Testis (tissue), 3 donors: ENCODE measurements around the gene EP400. TPM values are rescaled to one million over a fixed set of nuclear protein-coding genes. Genes with fewer than 3 reads are reported as not detected.
"Not testable (repeated sequence)": the region's sequence is repeated elsewhere in the genome, so short reads cannot be mapped to it uniquely, and the experiment has no call there.

Source experiments
- DNase-seq: peaks from one replicate; pipeline ENCODE4 v3.0.0-alpha.2; 2019
- H3K27ac ChIP-seq, 2 donors: fragments of 200-600 bp; sonication (generic); one replicate each; pipeline ENCODE4 v1.5.1; 2019
- H3K27me3 ChIP-seq: fragments of 200-600 bp; sonication (generic); one replicate; pipeline ENCODE4 v1.5.1; 2019
- H3K36me3 ChIP-seq: fragments of 200-600 bp; sonication (generic); one replicate; pipeline ENCODE4 v1.5.1; 2017; ENCODE audit warnings: low read depth; ENCODE audit errors: missing control alignments
- H3K4me1 ChIP-seq: fragments of 200-600 bp; sonication (generic); one replicate; pipeline ENCODE4 v1.5.1; 2019
- H3K4me3 ChIP-seq, 2 donors: fragments of 200-600 bp; sonication (generic); one replicate each; pipeline ENCODE4 v1.5.1; 2017 to 2019
- H3K9me3 ChIP-seq: fragments of 200-600 bp; sonication (generic); one replicate; pipeline ENCODE4 v1.5.1; 2017
- POLR2A ChIP-seq: fragments of 450-650 bp; IDR thresholded peaks from one replicate; pipeline ENCODE4 v1.6.1; 2017; ENCODE audit warnings: antibody characterized with exemption, mild to moderate bottlenecking, moderate library complexity
- WGBS, 2 donors: methylation state at CpG; one replicate each; pipeline ENCODE4 v1.1.5; 2018; 5-methylcytosine and 5-hydroxymethylcytosine counted together
- intact Hi-C: fragments of 100-400 bp; cut with DNase I; formaldehyde crosslinking; loops from one replicate; pipeline ENCODE4 v1.15.1; 2023; ENCODE audit warnings: low total_unique reads
- polyA plus RNA-seq: library from polyadenylated mRNA; stranded (reverse); fragments of 350-450 nt; fragmentation: Illumina TruSeq; extraction: RNeasy Lipid Tissue Mini Kit (QIAGEN cat#74804); gene quantifications from one replicate; pipeline ENCODE4 v1.2.3, GENCODE V29; 2014; ENCODE audit warnings: low read depth, low replicate concordance; ENCODE audit not compliant: insufficient read depth
- total RNA-seq, 2 donors: library from RNA; depleted of rRNA; stranded (reverse); fragments of >200 nt; gene quantifications; one replicate each; pipeline ENCODE4 v1.2.3, GENCODE V29; 2016
- TF ChIP-seq, protein P1 (sequence below), 3 experiments: fragments of 450-650 bp in 2 of 3; fragments of 200-600 bp in 1 of 3; sonication (generic) in 1 of 3; IDR thresholded peaks; one replicate each; pipeline ENCODE4 v1.5.1; 2016 to 2019; ENCODE audit warnings: antibody characterized with exemption in 3 of 3, mild to moderate bottlenecking in 2 of 3, moderate library complexity in 1 of 3

EP400 gene
- total and polyA plus RNA-seq, 3 donors from 2014 or later: 44.2 to 83.0 (median 69.4) TPM

DNA sequence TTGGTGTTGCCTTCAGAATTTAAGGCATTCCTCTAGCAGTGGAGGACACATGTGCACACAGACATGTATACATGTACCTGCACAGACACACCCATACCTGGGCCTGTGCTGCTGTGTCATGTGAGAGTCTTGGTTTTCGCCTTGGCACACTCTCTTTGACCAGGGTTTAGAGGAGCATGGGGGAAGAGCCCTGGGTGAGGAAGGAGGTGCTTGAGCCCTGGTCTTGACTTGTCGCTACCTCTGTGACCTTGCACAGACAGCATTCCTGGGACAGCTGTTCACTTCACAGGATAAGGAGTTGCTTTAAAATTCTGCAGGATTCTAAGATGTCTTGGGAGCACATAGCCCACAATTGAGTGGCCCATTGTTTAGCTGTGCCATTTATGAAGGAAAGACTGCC lies 99.7 kb downstream of the EP400 start:
- Histone ChIP-seq H3K27me3 (no peaks in the 10 kb centered on the region), H3K36me3 (no peaks in the 10 kb centered on the region), H3K9me3 (no peaks in the 10 kb centered on the region), H3K4me1 (no peaks in the 10 kb centered on the region), H3K4me3 (no peak overlapping the region), H3K27ac (no peak overlapping the region)
- TF ChIP-seq POLR2A: no peak
- TF ChIP-seq, protein P1, sequence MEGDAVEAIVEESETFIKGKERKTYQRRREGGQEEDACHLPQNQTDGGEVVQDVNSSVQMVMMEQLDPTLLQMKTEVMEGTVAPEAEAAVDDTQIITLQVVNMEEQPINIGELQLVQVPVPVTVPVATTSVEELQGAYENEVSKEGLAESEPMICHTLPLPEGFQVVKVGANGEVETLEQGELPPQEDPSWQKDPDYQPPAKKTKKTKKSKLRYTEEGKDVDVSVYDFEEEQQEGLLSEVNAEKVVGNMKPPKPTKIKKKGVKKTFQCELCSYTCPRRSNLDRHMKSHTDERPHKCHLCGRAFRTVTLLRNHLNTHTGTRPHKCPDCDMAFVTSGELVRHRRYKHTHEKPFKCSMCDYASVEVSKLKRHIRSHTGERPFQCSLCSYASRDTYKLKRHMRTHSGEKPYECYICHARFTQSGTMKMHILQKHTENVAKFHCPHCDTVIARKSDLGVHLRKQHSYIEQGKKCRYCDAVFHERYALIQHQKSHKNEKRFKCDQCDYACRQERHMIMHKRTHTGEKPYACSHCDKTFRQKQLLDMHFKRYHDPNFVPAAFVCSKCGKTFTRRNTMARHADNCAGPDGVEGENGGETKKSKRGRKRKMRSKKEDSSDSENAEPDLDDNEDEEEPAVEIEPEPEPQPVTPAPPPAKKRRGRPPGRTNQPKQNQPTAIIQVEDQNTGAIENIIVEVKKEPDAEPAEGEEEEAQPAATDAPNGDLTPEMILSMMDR (IDR thresholded peaks at IDR 0.05): no peak
- intact Hi-C loops: no loop called here
- WGBS, 2 donors: 71 to 100% methylated on average over 1 to 2 of the region's 2 CpGs
- DNase-seq: no peak

DNA sequence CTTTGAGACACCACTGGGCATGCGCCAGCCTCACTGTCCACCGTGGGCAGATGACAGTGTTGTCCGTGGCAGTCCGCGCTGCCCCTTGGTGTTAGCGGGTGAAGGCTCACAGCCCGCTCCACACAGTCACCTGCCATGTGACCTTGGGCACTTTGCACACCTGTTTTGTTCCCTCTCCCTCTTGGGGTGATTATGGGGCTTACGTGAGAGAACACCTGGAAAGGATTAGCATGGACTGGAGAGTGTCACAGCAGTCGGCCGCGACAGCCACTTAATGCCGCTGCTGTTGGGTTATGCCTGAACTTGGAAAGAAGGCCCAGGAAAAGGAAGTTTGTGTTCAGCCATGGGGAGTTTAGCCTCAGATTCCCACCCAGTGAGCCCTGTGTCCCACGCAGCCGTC lies 100.1 kb downstream of the EP400 start:
- Histone ChIP-seq H3K36me3 (no peaks in the 10 kb centered on the region), H3K27ac (no peak overlapping the region), H3K4me3 (no peak overlapping the region), H3K4me1 (no peaks in the 10 kb centered on the region), H3K9me3 (no peaks in the 10 kb centered on the region), H3K27me3 (no peaks in the 10 kb centered on the region)
- 92 to 96% methylated on average over 14 of the region's 14 CpGs for WGBS, 2 donors
- TF ChIP-seq, protein P1 (IDR thresholded peaks at IDR 0.05): no peak
- TF ChIP-seq POLR2A: no peak
- intact Hi-C loops: no loop called here
- DNase-seq: no peak

DNA sequence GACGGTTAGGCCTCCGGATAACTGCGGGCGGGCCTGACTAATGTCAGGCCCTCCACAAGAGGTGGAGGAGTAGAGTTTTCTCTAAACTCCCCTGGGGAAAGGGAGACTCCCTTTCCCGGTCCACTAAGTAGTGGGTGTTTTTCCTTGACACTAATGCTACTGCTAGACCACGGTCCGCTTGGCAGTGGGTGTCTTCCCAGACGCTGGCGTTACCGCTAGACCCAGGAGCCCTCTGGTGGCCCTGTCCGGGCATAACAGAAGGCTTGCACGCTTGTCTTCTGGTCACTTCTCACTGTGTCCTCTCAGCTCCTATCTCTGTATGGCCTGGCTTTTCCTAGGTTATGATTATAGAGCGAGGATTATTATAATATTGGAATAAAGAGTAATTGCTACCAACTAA lies 102.0 kb downstream of the EP400 start:
- H3K27me3 ChIP-seq, intact Hi-C loops, H3K27ac ChIP-seq, H3K9me3 ChIP-seq, H3K36me3 ChIP-seq, H3K4me1 ChIP-seq, H3K4me3 ChIP-seq: not testable (repeated sequence)
- peak; percentile 58 for DNase-seq
- 85 to 86% methylated on average over 13 of the region's 13 CpGs for WGBS, 2 donors
- TF ChIP-seq, protein P1 (IDR thresholded peaks at IDR 0.05): peak in 2 of 3 experiments; percentile 18 to 32

DNA sequence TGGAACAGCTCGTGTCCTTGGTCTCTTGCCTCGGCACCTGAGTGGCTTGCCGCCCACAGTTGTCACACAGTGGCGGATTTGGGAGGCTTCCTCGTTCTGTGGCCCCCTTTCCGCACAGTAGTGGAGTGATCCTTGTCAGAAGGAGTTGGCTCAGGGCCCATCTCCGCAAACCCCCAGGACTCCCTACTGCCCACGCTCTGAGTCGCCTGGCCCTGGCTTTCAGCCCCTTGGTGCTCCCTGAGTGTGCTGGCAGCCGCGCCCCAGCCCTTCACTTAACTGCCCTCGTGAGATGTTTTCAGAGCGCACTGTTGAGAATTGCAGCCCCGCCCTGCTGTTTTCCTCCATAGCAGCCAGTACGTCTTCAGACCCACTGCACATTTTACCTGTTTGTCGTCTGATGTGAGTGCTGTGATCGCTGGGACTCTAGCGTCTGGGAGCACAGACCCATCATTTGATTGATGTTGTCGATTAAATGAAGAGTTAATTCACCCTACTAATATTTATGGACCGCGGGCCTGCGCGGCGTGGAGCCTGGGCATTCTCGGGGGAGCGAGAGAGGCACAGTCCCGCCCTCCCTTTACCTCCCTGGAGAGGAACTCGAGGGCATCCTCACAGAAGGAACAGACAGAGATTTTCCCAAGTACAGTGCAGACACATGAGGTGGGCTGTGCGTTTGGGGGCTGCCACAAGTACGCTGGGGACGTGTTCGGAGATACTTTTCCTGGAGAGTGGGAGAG lies 102.6 kb downstream of the EP400 start:
- no peak for DNase-seq
- H3K27me3 ChIP-seq: no peaks in the 10 kb centered on the region
- no peaks in the 10 kb centered on the region for H3K9me3 ChIP-seq
- H3K4me3 ChIP-seq: no peak overlapping the region
- 94% methylated on average over 27 to 32 of the region's 32 CpGs for WGBS, 2 donors
- TF ChIP-seq, protein P1 (IDR thresholded peaks at IDR 0.05): no peak
- TF ChIP-seq POLR2A: no peak
- H3K36me3 ChIP-seq: no peaks in the 10 kb centered on the region
- no peaks in the 10 kb centered on the region for H3K4me1 ChIP-seq
- intact Hi-C loops: no loop called here
- no peak overlapping the region for H3K27ac ChIP-seq
